ENCODE data around the gene NKIRAS2.

NKIRAS2 gene

GRCh38 chr17:42027961-42028790, 8.3 kb downstream of the NKIRAS2 start:
- Histone ChIP-seq H3K9me3 (ENCODE audit: control insufficient read depth in 1 of 2, low read length in 2 of 2) (no peaks in the 10 kb centered on the region), H3K4me3 (ENCODE audit: low read depth in 1 of 2, low read length in 2 of 2) (no peak overlapping the region), H3K4me1 (ENCODE audit: control insufficient read depth in 1 of 2, insufficient read depth in 2 of 2, low read length in 2 of 2) (peaks cover 0 to 16% of the 10 kb centered on the region in 2 donors), H3K36me3 (ENCODE audit: control insufficient read depth in 1 of 2, insufficient read depth in 2 of 2, low read length in 2 of 2) (peaks cover 9 to 13% of the 10 kb centered on the region in 2 donors), H3K27me3 (ENCODE audit: low read depth, low read length) (no peaks in the 10 kb centered on the region), H3K27ac (ENCODE audit: low read length) (no peak overlapping the region)

GRCh38 chr17:42028791-42029127, 8.9 kb downstream of the NKIRAS2 start:
- peaks cover 4 to 7% of the 10 kb centered on the region in 2 donors for H3K36me3 ChIP-seq (ENCODE audit: control insufficient read depth in 1 of 2, insufficient read depth in 2 of 2, low read length in 2 of 2)
- no peaks in the 10 kb centered on the region for H3K27me3 ChIP-seq (ENCODE audit: low read depth, low read length)
- peaks cover 0 to 16% of the 10 kb centered on the region in 2 donors for H3K4me1 ChIP-seq (ENCODE audit: control insufficient read depth in 1 of 2, insufficient read depth in 2 of 2, low read length in 2 of 2)
- H3K27ac ChIP-seq (ENCODE audit: low read length): no peak overlapping the region
- no peaks in the 10 kb centered on the region for H3K9me3 ChIP-seq (ENCODE audit: control insufficient read depth in 1 of 2, low read length in 2 of 2)
- H3K4me3 ChIP-seq (ENCODE audit: low read depth in 1 of 2, low read length in 2 of 2): no peak overlapping the region

- H3K36me3 ChIP-seq (ENCODE audit: control insufficient read depth in 1 of 2, insufficient read depth in 2 of 2, low read length in 2 of 2): no peaks in the 10 kb centered on the region
- H3K4me3 ChIP-seq (ENCODE audit: low read depth in 1 of 2, low read length in 2 of 2): no peak overlapping the region
- H3K27ac ChIP-seq (ENCODE audit: low read length): no peak overlapping the region
- H3K4me1 ChIP-seq (ENCODE audit: control insufficient read depth in 1 of 2, insufficient read depth in 2 of 2, low read length in 2 of 2): no peaks in the 10 kb centered on the region
- H3K9me3 ChIP-seq (ENCODE audit: control insufficient read depth in 1 of 2, low read length in 2 of 2): no peaks in the 10 kb centered on the region
- H3K27me3 ChIP-seq (ENCODE audit: low read depth, low read length): no peaks in the 10 kb centered on the region
Observed at GRCh38 chr17:42031584-42031983, 11.7 kb downstream of the NKIRAS2 start.

- Histone ChIP-seq H3K4me3 (ENCODE audit: low read depth in 1 of 2, low read length in 2 of 2) (no peak overlapping the region), H3K36me3 (ENCODE audit: control insufficient read depth in 1 of 2, insufficient read depth in 2 of 2, low read length in 2 of 2) (no peaks in the 10 kb centered on the region), H3K9me3 (ENCODE audit: control insufficient read depth in 1 of 2, low read length in 2 of 2) (no peaks in the 10 kb centered on the region), H3K4me1 (ENCODE audit: control insufficient read depth in 1 of 2, insufficient read depth in 2 of 2, low read length in 2 of 2) (no peaks in the 10 kb centered on the region), H3K27me3 (ENCODE audit: low read depth, low read length) (no peaks in the 10 kb centered on the region), H3K27ac (ENCODE audit: low read length) (no peak overlapping the region)
Observed at GRCh38 chr17:42034059-42034458, 14.2 kb downstream of the NKIRAS2 start.

GRCh38 chr17:42038221-42038973, 18.5 kb downstream of the NKIRAS2 start:
- H3K9me3 ChIP-seq (ENCODE audit: control insufficient read depth in 1 of 2, low read length in 2 of 2): no peaks in the 10 kb centered on the region
- no peaks in the 10 kb centered on the region for H3K36me3 ChIP-seq (ENCODE audit: control insufficient read depth in 1 of 2, insufficient read depth in 2 of 2, low read length in 2 of 2)
- peaks cover 0 to 6% of the 10 kb centered on the region in 2 donors for H3K4me1 ChIP-seq (ENCODE audit: control insufficient read depth in 1 of 2, insufficient read depth in 2 of 2, low read length in 2 of 2)
- no peak overlapping the region for H3K4me3 ChIP-seq (ENCODE audit: low read depth in 1 of 2, low read length in 2 of 2)
- no peaks in the 10 kb centered on the region for H3K27me3 ChIP-seq (ENCODE audit: low read depth, low read length)
- no peak overlapping the region for H3K27ac ChIP-seq (ENCODE audit: low read length)

GRCh38 chr17:42039794-42040763, 20.2 kb downstream of the NKIRAS2 start:
- H3K27me3 ChIP-seq (ENCODE audit: low read depth, low read length): no peaks in the 10 kb centered on the region
- H3K4me3 ChIP-seq (ENCODE audit: low read depth in 1 of 2, low read length in 2 of 2): no peak overlapping the region
- no peaks in the 10 kb centered on the region for H3K36me3 ChIP-seq (ENCODE audit: control insufficient read depth in 1 of 2, insufficient read depth in 2 of 2, low read length in 2 of 2)
- H3K27ac ChIP-seq (ENCODE audit: low read length): no peak overlapping the region
- H3K9me3 ChIP-seq (ENCODE audit: control insufficient read depth in 1 of 2, low read length in 2 of 2): no peaks in the 10 kb centered on the region
- H3K4me1 ChIP-seq (ENCODE audit: control insufficient read depth in 1 of 2, insufficient read depth in 2 of 2, low read length in 2 of 2): peaks cover 0 to 6% of the 10 kb centered on the region in 2 donors

GRCh38 chr17:42040818-42041217, 20.9 kb downstream of the NKIRAS2 start:
- H3K27me3 ChIP-seq (ENCODE audit: low read depth, low read length): no peaks in the 10 kb centered on the region
- no peak overlapping the region for H3K4me3 ChIP-seq (ENCODE audit: low read depth in 1 of 2, low read length in 2 of 2)
- no peaks in the 10 kb centered on the region for H3K9me3 ChIP-seq (ENCODE audit: control insufficient read depth in 1 of 2, low read length in 2 of 2)
- no peak overlapping the region for H3K27ac ChIP-seq (ENCODE audit: low read length)
- peaks cover 0 to 6% of the 10 kb centered on the region in 2 donors for H3K4me1 ChIP-seq (ENCODE audit: control insufficient read depth in 1 of 2, insufficient read depth in 2 of 2, low read length in 2 of 2)
- H3K36me3 ChIP-seq (ENCODE audit: control insufficient read depth in 1 of 2, insufficient read depth in 2 of 2, low read length in 2 of 2): no peaks in the 10 kb centered on the region

GRCh38 chr17:42041619-42042018, 21.7 kb downstream of the NKIRAS2 start:
- Histone ChIP-seq H3K36me3 (ENCODE audit: control insufficient read depth in 1 of 2, insufficient read depth in 2 of 2, low read length in 2 of 2) (no peaks in the 10 kb centered on the region), H3K4me1 (ENCODE audit: control insufficient read depth in 1 of 2, insufficient read depth in 2 of 2, low read length in 2 of 2) (peaks cover 0 to 6% of the 10 kb centered on the region in 2 donors), H3K4me3 (ENCODE audit: low read depth in 1 of 2, low read length in 2 of 2) (no peak overlapping the region), H3K27me3 (ENCODE audit: low read depth, low read length) (no peaks in the 10 kb centered on the region), H3K9me3 (ENCODE audit: control insufficient read depth in 1 of 2, low read length in 2 of 2) (no peaks in the 10 kb centered on the region), H3K27ac (ENCODE audit: low read length) (no peak overlapping the region)

- Histone ChIP-seq H3K4me3 (ENCODE audit: low read depth in 1 of 2, low read length in 2 of 2) (no peak overlapping the region), H3K27me3 (ENCODE audit: low read depth, low read length) (no peaks in the 10 kb centered on the region), H3K27ac (ENCODE audit: low read length) (no peak overlapping the region), H3K4me1 (ENCODE audit: control insufficient read depth in 1 of 2, insufficient read depth in 2 of 2, low read length in 2 of 2) (peaks cover 0 to 6% of the 10 kb centered on the region in 2 donors), H3K9me3 (ENCODE audit: control insufficient read depth in 1 of 2, low read length in 2 of 2) (no peaks in the 10 kb centered on the region), H3K36me3 (ENCODE audit: control insufficient read depth in 1 of 2, insufficient read depth in 2 of 2, low read length in 2 of 2) (no peaks in the 10 kb centered on the region)
Observed at GRCh38 chr17:42042598-42043319, 22.9 kb downstream of the NKIRAS2 start.

GRCh38 chr17:42045719-42046118, 25.8 kb downstream of the NKIRAS2 start:
- H3K9me3 ChIP-seq (ENCODE audit: control insufficient read depth in 1 of 2, low read length in 2 of 2): no peaks in the 10 kb centered on the region
- H3K4me3 ChIP-seq (ENCODE audit: low read depth in 1 of 2, low read length in 2 of 2): no peak overlapping the region
- no peaks in the 10 kb centered on the region for H3K27me3 ChIP-seq (ENCODE audit: low read depth, low read length)
- H3K27ac ChIP-seq (ENCODE audit: low read length): no peak overlapping the region
- H3K36me3 ChIP-seq (ENCODE audit: control insufficient read depth in 1 of 2, insufficient read depth in 2 of 2, low read length in 2 of 2): no peaks in the 10 kb centered on the region
- no peaks in the 10 kb centered on the region for H3K4me1 ChIP-seq (ENCODE audit: control insufficient read depth in 1 of 2, insufficient read depth in 2 of 2, low read length in 2 of 2)

Data from muscle layer of duodenum (tissue), 2 donors.